Prostate gland (tissue), 2 donors: Measurements from ENCODE around the gene SPATA12.

Source experiments
- CTCF ChIP-seq, 4 experiments: fragments of 200-600 bp in 2 of 4; fragments of 450-650 bp in 2 of 4; sonication (generic) in 2 of 4; IDR thresholded peaks; 1 replicate in 3 of 4; 2 replicates in 1 of 4; pipeline ENCODE4 v1.5.1; 2016 to 2019; ENCODE audit warnings: antibody characterized with exemption in 4 of 4, mild to moderate bottlenecking in 2 of 4, moderate library complexity in 2 of 4
- POLR2A ChIP-seq: fragments of 450-650 bp; IDR thresholded peaks from one replicate; pipeline ENCODE4 v1.6.1; 2016; ENCODE audit warnings: antibody characterized with exemption, mild to moderate bottlenecking
- POLR2AphosphoS5 ChIP-seq: sonication (generic); formaldehyde crosslinking; IDR thresholded peaks from one replicate; pipeline ENCODE4 v1.6.1; 2017; ENCODE audit warnings: antibody characterized with exemption

GRCh38 chr3:57029383-57029782 lies 31.1 kb upstream of the SPATA12 start:
- TF ChIP-seq POLR2AphosphoS5 (no peak), CTCF (IDR thresholded peaks at IDR 0.05) (no peak), POLR2A (no peak)
